Thyroid gland (tissue), 4 donors: Measurements from ENCODE around the gene LHX4. TPM values are rescaled to one million over a fixed set of nuclear protein-coding genes. Genes with fewer than 3 reads are reported as not detected.

Source experiments
- DNase-seq, 2 donors: peaks; one replicate each; pipeline ENCODE4 v3.0.0-alpha.2; 2019
- H3K27ac ChIP-seq, 3 donors: fragments of 200-600 bp; sonication (generic); 1 replicate in 2 of 3; 2 replicates in 1 of 3; pipeline ENCODE4 v1.5.1; 2016 to 2019; ENCODE audit warnings: mild to moderate bottlenecking in 1 of 3, moderate library complexity in 1 of 3
- H3K27me3 ChIP-seq: fragments of 200-600 bp; sonication (generic); one replicate; pipeline ENCODE4 v1.5.1; 2019
- H3K36me3 ChIP-seq, 2 donors: fragments of 200-600 bp; sonication (generic); one replicate each; pipeline ENCODE4 v1.5.1; 2016 to 2019
- H3K4me1 ChIP-seq, 2 donors: fragments of 200-600 bp; sonication (generic); one replicate each; pipeline ENCODE4 v1.5.1; 2017 to 2019
- H3K4me3 ChIP-seq, 3 donors: fragments of 200-600 bp; sonication (generic); replicated peaks in 1 of 3; 1 replicate in 2 of 3; 2 replicates in 1 of 3; pipeline ENCODE4 v1.5.1; 2016; ENCODE audit warnings: mild to moderate bottlenecking in 1 of 3
- H3K9me3 ChIP-seq: fragments of 200-600 bp; sonication (generic); one replicate; pipeline ENCODE4 v1.5.1; 2017
- CTCF ChIP-seq, 6 experiments: fragments of 200-600 bp in 3 of 6; fragments of 450-650 bp in 3 of 6; sonication (generic) in 3 of 6; IDR thresholded peaks; one replicate each; pipeline ENCODE4 v1.5.1; 2016 to 2019; ENCODE audit warnings: antibody characterized with exemption in 6 of 6, mild to moderate bottlenecking in 2 of 6, inconsistent platforms in 1 of 6, moderate library complexity in 1 of 6
- POLR2A ChIP-seq, 2 donors: fragments of 450-650 bp; IDR thresholded peaks; one replicate each; pipeline ENCODE4 v1.6.1; 2017; ENCODE audit warnings: antibody characterized with exemption in 2 of 2, mild to moderate bottlenecking in 2 of 2, moderate library complexity in 1 of 2
- WGBS, 2 donors: methylation state at CpG; one replicate each; pipeline ENCODE4 v1.1.5; 2017; 5-methylcytosine and 5-hydroxymethylcytosine counted together
- intact Hi-C: fragments of 100-400 bp; cut with DNase I; formaldehyde crosslinking; loops from one replicate; pipeline ENCODE4 v1.15.1; 2023
- total RNA-seq, 4 donors: library from RNA; depleted of rRNA; stranded (reverse); fragments of >200 nt; gene quantifications; one replicate each; pipeline ENCODE4 v1.2.3, GENCODE V29; 2016

LHX4 gene
- total RNA-seq, 4 donors from 2014 or later = not detected

- no peak overlapping the region for H3K4me3 ChIP-seq
- 7 to 8% methylated on average over 16 of the region's 16 CpGs for WGBS, 2 donors
- H3K9me3 ChIP-seq = no peaks in the 10 kb centered on the region
- TF ChIP-seq POLR2A (IDR thresholded peaks at IDR 0.05) = no peak
- no peak for TF ChIP-seq CTCF (IDR thresholded peaks at IDR 0.05)
- H3K36me3 ChIP-seq = no peaks in the 10 kb centered on the region
- no peak for DNase-seq
- H3K4me1 ChIP-seq = peaks cover 14 to 27% of the 10 kb centered on the region in 2 donors
- peaks cover 84% of the 10 kb centered on the region for H3K27me3 ChIP-seq
- no peak overlapping the region for H3K27ac ChIP-seq
- intact Hi-C loops = no loop called here
Measured at GRCh38 chr1:180236698-180237509, 6.8 kb downstream of the LHX4 start.

- H3K27me3 ChIP-seq = peaks cover 80% of the 10 kb centered on the region
- H3K9me3 ChIP-seq = no peaks in the 10 kb centered on the region
- H3K4me3 ChIP-seq = no peak overlapping the region
- WGBS, 2 donors = 19 to 24% methylated on average over 7 of the region's 7 CpGs
- DNase-seq = no peak
- no peak overlapping the region for H3K27ac ChIP-seq
- intact Hi-C loops = no loop called here
- TF ChIP-seq POLR2A (IDR thresholded peaks at IDR 0.05) (no peak), CTCF (IDR thresholded peaks at IDR 0.05) (no peak)
- H3K4me1 ChIP-seq = peaks cover 14 to 27% of the 10 kb centered on the region in 2 donors
- no peaks in the 10 kb centered on the region for H3K36me3 ChIP-seq
Measured at GRCh38 chr1:180237869-180238476, 7.9 kb downstream of the LHX4 start.

- H3K36me3 ChIP-seq = no peaks in the 10 kb centered on the region
- intact Hi-C loops = no loop called here
- no peak overlapping the region for H3K27ac ChIP-seq
- no peaks in the 10 kb centered on the region for H3K9me3 ChIP-seq
- 17 to 22% methylated on average over 7 of the region's 7 CpGs for WGBS, 2 donors
- no peak overlapping the region for H3K4me3 ChIP-seq
- DNase-seq = no peak
- peaks cover 73% of the 10 kb centered on the region for H3K27me3 ChIP-seq
- no peak for TF ChIP-seq POLR2A (IDR thresholded peaks at IDR 0.05)
- H3K4me1 ChIP-seq = peaks cover 14 to 21% of the 10 kb centered on the region in 2 donors
Measured at GRCh38 chr1:180238675-180239074, 8.6 kb downstream of the LHX4 start.

- no peak for DNase-seq
- peaks cover 69% of the 10 kb centered on the region for H3K27me3 ChIP-seq
- TF ChIP-seq POLR2A (IDR thresholded peaks at IDR 0.05) = no peak
- no peak for TF ChIP-seq CTCF (IDR thresholded peaks at IDR 0.05)
- H3K4me1 ChIP-seq = peaks cover 13 to 15% of the 10 kb centered on the region in 2 donors
- H3K4me3 ChIP-seq = no peak overlapping the region
- no peaks in the 10 kb centered on the region for H3K36me3 ChIP-seq
- no peak overlapping the region for H3K27ac ChIP-seq
- no peaks in the 10 kb centered on the region for H3K9me3 ChIP-seq
- intact Hi-C loops = no loop called here
- 9 to 12% methylated on average over 10 of the region's 10 CpGs for WGBS, 2 donors
Measured at GRCh38 chr1:180239145-180240096, 9.4 kb downstream of the LHX4 start.

- intact Hi-C loops = no loop called here
- Histone ChIP-seq H3K9me3 (no peaks in the 10 kb centered on the region), H3K36me3 (no peaks in the 10 kb centered on the region), H3K27me3 (peaks cover 45% of the 10 kb centered on the region), H3K4me1 (no peaks in the 10 kb centered on the region), H3K4me3 (no peak overlapping the region), H3K27ac (no peak overlapping the region)
- TF ChIP-seq POLR2A (IDR thresholded peaks at IDR 0.05) = no peak
- no peak for TF ChIP-seq CTCF (IDR thresholded peaks at IDR 0.05)
- 68 to 74% methylated on average over 8 of the region's 8 CpGs for WGBS, 2 donors
- DNase-seq = no peak
Measured at GRCh38 chr1:180241716-180242544, 11.9 kb downstream of the LHX4 start.
